ENCODE measurements around the gene ELOVL4. TPM values are rescaled to one million over a fixed set of nuclear protein-coding genes. Genes with fewer than 3 reads are reported as not detected.

ELOVL4 gene
- total and polyA plus RNA-seq, 11 donors = 0.09 to 0.48 (median 0.20) TPM

DNA sequence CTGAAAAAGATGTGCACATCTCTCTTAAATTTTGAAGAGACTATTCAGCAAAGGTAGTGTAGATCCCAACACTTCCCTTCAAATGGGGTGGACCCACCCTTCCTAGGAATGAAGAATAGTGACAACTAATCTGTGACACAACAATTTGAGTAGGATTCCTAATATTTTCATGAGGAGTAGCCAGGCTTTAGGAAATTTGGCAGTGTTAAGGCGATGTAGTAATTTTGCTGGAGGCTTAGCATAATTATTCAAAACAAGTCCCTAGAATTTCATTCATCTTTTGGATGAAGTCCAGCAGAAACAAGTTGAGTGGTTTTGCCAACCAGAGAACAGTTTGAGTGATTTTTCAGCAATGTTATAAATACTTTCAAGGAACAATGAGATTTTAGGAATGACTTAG lies 52.4 kb downstream of the ELOVL4 start:
- Histone ChIP-seq H3K4me1 (no peaks in the 10 kb centered on the region), H3K36me3 (no peaks in the 10 kb centered on the region), H3K27me3 (no peaks in the 10 kb centered on the region), H3K27ac (no peak overlapping the region), H3K4me3 (no peak overlapping the region), H3K9me3 (peaks cover 0 to 11% (median 0%) of the 10 kb centered on the region in 12 donors)
- intact Hi-C loops (cut with DNase I) = no loop called here
- ATAC-seq (no peak), DNase-seq (no peak)
- no peak for TF ChIP-seq POLR2A (IDR thresholded peaks at IDR 0.05)
- WGBS, 4 donors = 50 to 61% (median 58%) methylated on average over 1 of the region's 1 CpG

DNA sequence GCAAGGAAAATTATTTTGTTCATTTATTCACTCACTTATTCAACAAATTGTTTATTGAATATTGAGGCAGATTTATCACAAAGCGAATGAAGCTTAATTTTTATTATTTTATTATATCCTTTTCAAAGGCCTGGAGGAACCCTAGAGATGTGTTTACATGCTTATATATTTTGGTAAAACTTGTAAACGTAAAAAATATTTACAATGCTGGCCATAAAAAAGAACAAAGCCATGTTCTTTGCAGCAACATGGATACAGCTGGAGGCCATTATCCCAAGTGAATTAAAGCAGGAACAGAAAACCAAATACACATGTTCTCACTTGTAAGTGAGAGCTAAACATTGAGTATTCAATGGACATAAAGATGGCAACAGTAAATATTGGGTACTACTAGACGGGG lies 58.8 kb downstream of the ELOVL4 start:
- TF ChIP-seq POLR2A (IDR thresholded peaks at IDR 0.05) = no peak
- TF ChIP-seq, protein P1, sequence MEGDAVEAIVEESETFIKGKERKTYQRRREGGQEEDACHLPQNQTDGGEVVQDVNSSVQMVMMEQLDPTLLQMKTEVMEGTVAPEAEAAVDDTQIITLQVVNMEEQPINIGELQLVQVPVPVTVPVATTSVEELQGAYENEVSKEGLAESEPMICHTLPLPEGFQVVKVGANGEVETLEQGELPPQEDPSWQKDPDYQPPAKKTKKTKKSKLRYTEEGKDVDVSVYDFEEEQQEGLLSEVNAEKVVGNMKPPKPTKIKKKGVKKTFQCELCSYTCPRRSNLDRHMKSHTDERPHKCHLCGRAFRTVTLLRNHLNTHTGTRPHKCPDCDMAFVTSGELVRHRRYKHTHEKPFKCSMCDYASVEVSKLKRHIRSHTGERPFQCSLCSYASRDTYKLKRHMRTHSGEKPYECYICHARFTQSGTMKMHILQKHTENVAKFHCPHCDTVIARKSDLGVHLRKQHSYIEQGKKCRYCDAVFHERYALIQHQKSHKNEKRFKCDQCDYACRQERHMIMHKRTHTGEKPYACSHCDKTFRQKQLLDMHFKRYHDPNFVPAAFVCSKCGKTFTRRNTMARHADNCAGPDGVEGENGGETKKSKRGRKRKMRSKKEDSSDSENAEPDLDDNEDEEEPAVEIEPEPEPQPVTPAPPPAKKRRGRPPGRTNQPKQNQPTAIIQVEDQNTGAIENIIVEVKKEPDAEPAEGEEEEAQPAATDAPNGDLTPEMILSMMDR (IDR thresholded peaks at IDR 0.05) = no peak
- Histone ChIP-seq H3K4me3 (no peak overlapping the region), H3K9me3 (peaks cover 0 to 11% (median 0%) of the 10 kb centered on the region in 12 donors), H3K27me3 (no peaks in the 10 kb centered on the region), H3K4me1 (no peaks in the 10 kb centered on the region), H3K36me3 (no peaks in the 10 kb centered on the region), H3K27ac (no peak overlapping the region)
- 41 to 87% (median 66%) methylated on average over 2 to 3 of the region's 3 CpGs for WGBS, 4 donors
- DNase-seq = no peak
- ATAC-seq = no peak
- intact Hi-C loops (cut with DNase I) = no loop called here

- no peaks in the 10 kb centered on the region for H3K4me1 ChIP-seq
- H3K27ac ChIP-seq = no peak overlapping the region
- no peak for TF ChIP-seq POLR2A (IDR thresholded peaks at IDR 0.05)
- TF ChIP-seq, protein P1 (IDR thresholded peaks at IDR 0.05) = no peak
- DNase-seq = peak in 4 of 5 donors; percentile 37 to 72 (median 54)
- H3K9me3 ChIP-seq = peaks cover 0 to 9% (median 0%) of the 10 kb centered on the region in 12 donors
- no peak overlapping the region for H3K4me3 ChIP-seq
- 70 to 79% (median 78%) methylated on average over 4 to 6 of the region's 6 CpGs for WGBS, 4 donors
- peak; percentile 93 to 97 (median 95) for ATAC-seq
- intact Hi-C loops (cut with DNase I) = no loop called here
- no peaks in the 10 kb centered on the region for H3K36me3 ChIP-seq
- peaks cover 0 to 4% (median 0%) of the 10 kb centered on the region in 9 donors for H3K27me3 ChIP-seq
Observed at GRCh38 chr6:79878142-79878748, 69.1 kb downstream of the ELOVL4 start.

- H3K9me3 ChIP-seq = no peaks in the 10 kb centered on the region
- H3K4me3 ChIP-seq = no peak overlapping the region
- DNase-seq (no peak), ATAC-seq (no peak)
- H3K27me3 ChIP-seq = peaks cover 0 to 4% (median 0%) of the 10 kb centered on the region in 9 donors
- no peaks in the 10 kb centered on the region for H3K36me3 ChIP-seq
- 79 to 87% (median 84%) methylated on average over 5 of the region's 5 CpGs for WGBS, 4 donors
- TF ChIP-seq, protein P1 (IDR thresholded peaks at IDR 0.05) = no peak
- TF ChIP-seq POLR2A (IDR thresholded peaks at IDR 0.05) = no peak
- H3K4me1 ChIP-seq = peaks cover 0 to 6% (median 0%) of the 10 kb centered on the region in 12 donors
- intact Hi-C loops (cut with DNase I) = no loop called here
- no peak overlapping the region for H3K27ac ChIP-seq
Observed at GRCh38 chr6:79874531-79875134, 72.7 kb downstream of the ELOVL4 start.
